ENCODE measurements around the gene DMXL2. TPM values are rescaled to one million over a fixed set of nuclear protein-coding genes. Genes with fewer than 3 reads are reported as not detected.
"Not testable (repeated sequence)": the region's sequence is repeated elsewhere in the genome, so short reads cannot be mapped to it uniquely, and the experiment has no call there.

DMXL2 gene
- total and polyA plus RNA-seq, 2 donors from 2014 or later = 14.6 to 29.0 TPM

GRCh38 chr15:51617886-51618285 is 4.7 kb downstream of the DMXL2 start:
- peaks cover 0 to 5% (median 0%) of the 10 kb centered on the region in 3 donors for H3K4me1 ChIP-seq (ENCODE audit: control insufficient read depth in 2 of 3, insufficient read depth in 2 of 3, low read depth in 1 of 3, low read length in 3 of 3)
- H3K27ac ChIP-seq (ENCODE audit: low read depth in 2 of 2, low read length in 2 of 2) = no peak overlapping the region
- no peaks in the 10 kb centered on the region for H3K9me3 ChIP-seq (ENCODE audit: control insufficient read depth in 2 of 3, insufficient read depth in 1 of 3, low read length in 3 of 3)
- no peaks in the 10 kb centered on the region for H3K27me3 ChIP-seq (ENCODE audit: control insufficient read depth, insufficient read depth, low read length)
- intact Hi-C loops (cut with DNase I) = no loop called here
- TF ChIP-seq CTCF (IDR thresholded peaks at IDR 0.05; ENCODE audit: borderline replicate concordance, extremely low read depth, insufficient read depth) = no peak
- FAIRE-seq (no peak), DNase-seq (no peak)
- no peak overlapping the region for H3K9ac ChIP-seq (ENCODE audit: low read length in 3 of 3)
- peak overlapping the region in 1 of 3 donors; percentile 23 for H3K4me3 ChIP-seq (ENCODE audit: low read length in 3 of 3)
- H3K36me3 ChIP-seq (ENCODE audit: control insufficient read depth in 2 of 3, insufficient read depth in 3 of 3, low read length in 3 of 3) = no peaks in the 10 kb centered on the region

- TF ChIP-seq CTCF (IDR thresholded peaks at IDR 0.05; ENCODE audit: borderline replicate concordance, extremely low read depth, insufficient read depth) = no peak
Measured at GRCh38 chr15:51613951-51614350, 8.6 kb downstream of the DMXL2 start.

GRCh38 chr15:51612669-51613068 is 9.9 kb downstream of the DMXL2 start:
- FAIRE-seq; H3K4me3 ChIP-seq (ENCODE audit: low read length in 3 of 3); H3K4me1 ChIP-seq (ENCODE audit: control insufficient read depth in 2 of 3, insufficient read depth in 2 of 3, low read depth in 1 of 3, low read length in 3 of 3); H3K27me3 ChIP-seq (ENCODE audit: control insufficient read depth, insufficient read depth, low read length); H3K36me3 ChIP-seq (ENCODE audit: control insufficient read depth in 2 of 3, insufficient read depth in 3 of 3, low read length in 3 of 3); intact Hi-C loops (cut with DNase I); H3K9me3 ChIP-seq (ENCODE audit: control insufficient read depth in 2 of 3, insufficient read depth in 1 of 3, low read length in 3 of 3); H3K9ac ChIP-seq (ENCODE audit: low read length in 3 of 3); DNase-seq; H3K27ac ChIP-seq (ENCODE audit: low read depth in 2 of 2, low read length in 2 of 2): not testable (repeated sequence)

More at GRCh38 chr15:51613951-51614350, 8.6 kb downstream of the DMXL2 start:
- Histone ChIP-seq H3K9me3 (ENCODE audit: control insufficient read depth in 2 of 3, insufficient read depth in 1 of 3, low read length in 3 of 3) (no peaks in the 10 kb centered on the region), H3K27me3 (ENCODE audit: control insufficient read depth, insufficient read depth, low read length) (no peaks in the 10 kb centered on the region), H3K4me1 (ENCODE audit: control insufficient read depth in 2 of 3, insufficient read depth in 2 of 3, low read depth in 1 of 3, low read length in 3 of 3) (peaks cover 0 to 3% (median 0%) of the 10 kb centered on the region in 3 donors), H3K4me3 (ENCODE audit: low read length in 3 of 3) (no peak overlapping the region), H3K27ac (ENCODE audit: low read depth in 2 of 2, low read length in 2 of 2) (no peak overlapping the region), H3K36me3 (ENCODE audit: control insufficient read depth in 2 of 3, insufficient read depth in 3 of 3, low read length in 3 of 3) (no peaks in the 10 kb centered on the region), H3K9ac (ENCODE audit: low read length in 3 of 3) (no peak overlapping the region)
- intact Hi-C loops (cut with DNase I) = no loop called here
- DNase-seq = no peak
- no peak for FAIRE-seq

GRCh38 chr15:51603462-51603948 is 19.1 kb downstream of the DMXL2 start:
- H3K36me3 ChIP-seq (ENCODE audit: control insufficient read depth in 2 of 3, insufficient read depth in 3 of 3, low read length in 3 of 3); H3K4me3 ChIP-seq (ENCODE audit: low read length in 3 of 3); H3K9me3 ChIP-seq (ENCODE audit: control insufficient read depth in 2 of 3, insufficient read depth in 1 of 3, low read length in 3 of 3); DNase-seq; FAIRE-seq; intact Hi-C loops (cut with DNase I); H3K27me3 ChIP-seq (ENCODE audit: control insufficient read depth, insufficient read depth, low read length); H3K9ac ChIP-seq (ENCODE audit: low read length in 3 of 3); H3K4me1 ChIP-seq (ENCODE audit: control insufficient read depth in 2 of 3, insufficient read depth in 2 of 3, low read depth in 1 of 3, low read length in 3 of 3); H3K27ac ChIP-seq (ENCODE audit: low read depth in 2 of 2, low read length in 2 of 2): not testable (repeated sequence)
